Fibroblast of lung (primary cell): ENCODE results near the gene TAPBPL. TPM values are rescaled to one million over a fixed set of nuclear protein-coding genes. Genes with fewer than 3 reads are reported as not detected.
A peak's percentile ranks its signal among the peaks of the same experiment; 100 is the strongest.
"Not testable (repeated sequence)": the region's sequence is repeated elsewhere in the genome, so short reads cannot be mapped to it uniquely, and the experiment has no call there.

Experiments
- DNase-seq, 2 donors: peaks; one replicate each; pipeline versions ENCODE4 v3.0.0 to v3.0.0-alpha.2; 2010; ENCODE audit warnings: low read depth in 2 of 2
- H2AFZ ChIP-seq: 2 replicates; pipeline ENCODE4 v1.5.1; 2012; ENCODE audit warnings: low read length, control low read depth, inconsistent platforms
- H3K27ac ChIP-seq: 2 replicates; pipeline ENCODE4 v1.5.1; 2011; ENCODE audit warnings: low read length, control low read depth; ENCODE audit not compliant: insufficient read depth
- H3K27me3 ChIP-seq: 2 replicates; pipeline ENCODE4 v1.5.1; 2011; ENCODE audit warnings: mild to moderate bottlenecking, low read length; ENCODE audit not compliant: control insufficient read depth, insufficient read depth
- H3K36me3 ChIP-seq: 2 replicates; pipeline ENCODE4 v1.5.1; 2011; ENCODE audit warnings: low read length; ENCODE audit not compliant: control insufficient read depth, insufficient read depth
- H3K4me1 ChIP-seq: 2 replicates; pipeline ENCODE4 v1.5.1; 2011; ENCODE audit warnings: low read length; ENCODE audit not compliant: control insufficient read depth, insufficient read depth; ENCODE audit errors: extremely low read depth
- H3K4me2 ChIP-seq: 2 replicates; pipeline ENCODE4 v1.5.1; 2011; ENCODE audit warnings: low read length, control low read depth; ENCODE audit not compliant: insufficient read depth; ENCODE audit errors: extremely low read depth
- H3K4me3 ChIP-seq, 4 experiments: fragments of 200-600 bp in 1 of 4; sonication (generic) in 1 of 4; replicated peaks in 1 of 4; 2 replicates each; pipeline ENCODE4 v1.5.1; 2011 to 2016; ENCODE audit warnings: low read length in 4 of 4, low read depth in 3 of 4, mild to moderate bottlenecking in 3 of 4, control low read depth in 2 of 4, inconsistent platforms in 1 of 4, mixed read lengths in 1 of 4; ENCODE audit not compliant: insufficient read depth in 1 of 4; ENCODE audit errors: control extremely low read depth in 1 of 4
- H3K79me2 ChIP-seq: 2 replicates; pipeline ENCODE4 v1.5.1; 2012; ENCODE audit warnings: mild to moderate bottlenecking, low read length, inconsistent platforms; ENCODE audit not compliant: control insufficient read depth, insufficient read depth
- H3K9ac ChIP-seq: 2 replicates; pipeline ENCODE4 v1.5.1; 2011; ENCODE audit warnings: mild to moderate bottlenecking, low read length, control low read depth; ENCODE audit not compliant: insufficient read depth
- H3K9me3 ChIP-seq: 2 replicates; pipeline ENCODE4 v1.5.1; 2012; ENCODE audit warnings: low read depth, low read length; ENCODE audit not compliant: control insufficient read depth, insufficient read depth
- H4K20me1 ChIP-seq: 2 replicates; pipeline ENCODE4 v1.5.1; 2011; ENCODE audit warnings: low read length; ENCODE audit not compliant: control insufficient read depth, insufficient read depth; ENCODE audit errors: extremely low read depth
- EZH2 ChIP-seq: IDR thresholded peaks from 2 replicates; pipeline ENCODE4 v1.5.1; 2012; ENCODE audit warnings: low read length, control low read depth, mild to moderate bottlenecking; ENCODE audit errors: missing control alignments
- polyA plus RNA-seq, 2 donors: library from polyadenylated mRNA; depleted of rRNA in 1 of 2; stranded (reverse) in 1 of 2; unstranded in 1 of 2; fragments of >200 nt; gene quantifications; 2 replicates each; pipeline ENCODE4 v1.2.1, GENCODE V29; 2011 to 2012; ENCODE audit warnings: missing spikeins in 1 of 2
- total RNA-seq: library from RNA; depleted of rRNA; stranded (reverse); fragments of >200 nt; gene quantifications from 2 replicates; pipeline ENCODE4 v1.2.1, GENCODE V29; 2014
- TF ChIP-seq, protein P1 (sequence below), 2 donors: IDR thresholded peaks in 1 of 2; conservative IDR thresholded peaks in 1 of 2; 1 replicate in 1 of 2; 2 replicates in 1 of 2; pipeline ENCODE4 v1.5.1; 2011 to 2012; ENCODE audit warnings: low read length in 2 of 2, control low read depth in 1 of 2, inconsistent platforms in 1 of 2, low read depth in 1 of 2, mild to moderate bottlenecking in 1 of 2

The TAPBPL gene
- total and polyA plus RNA-seq, 2 donors (not counting 1 experiment from before 2014, with no cell fraction given), result 14.0 to 17.3 TPM

DNA sequence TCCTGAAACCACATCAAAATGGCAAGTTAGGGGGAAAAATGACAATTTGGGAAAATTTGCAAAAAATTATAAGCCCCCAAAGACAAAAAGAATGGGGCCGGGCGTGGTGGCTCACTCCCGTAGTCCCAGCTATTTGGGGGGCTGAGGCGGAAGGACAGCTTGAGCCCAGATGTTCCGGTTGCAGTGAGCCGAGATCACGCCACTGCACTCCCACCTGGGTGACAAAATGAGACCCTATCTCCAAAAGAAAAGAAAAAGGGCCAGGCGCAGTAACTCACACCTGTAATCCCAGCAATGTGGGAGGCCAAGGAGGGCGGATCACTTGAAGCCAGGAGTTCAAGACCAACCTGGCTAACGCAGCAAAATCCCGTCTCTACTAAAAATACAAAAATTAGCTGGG is 20.6 kb downstream of the TAPBPL start:
- H3K4me1 ChIP-seq, result peaks cover 11% of the 10 kb centered on the region
- H4K20me1 ChIP-seq, result no peaks in the 10 kb centered on the region
- H3K4me3 ChIP-seq, result no peak overlapping the region
- peaks cover 17% of the 10 kb centered on the region for H3K79me2 ChIP-seq
- no peak overlapping the region for H2AFZ ChIP-seq
- H3K9ac ChIP-seq, result no peak overlapping the region
- TF ChIP-seq, protein P1, sequence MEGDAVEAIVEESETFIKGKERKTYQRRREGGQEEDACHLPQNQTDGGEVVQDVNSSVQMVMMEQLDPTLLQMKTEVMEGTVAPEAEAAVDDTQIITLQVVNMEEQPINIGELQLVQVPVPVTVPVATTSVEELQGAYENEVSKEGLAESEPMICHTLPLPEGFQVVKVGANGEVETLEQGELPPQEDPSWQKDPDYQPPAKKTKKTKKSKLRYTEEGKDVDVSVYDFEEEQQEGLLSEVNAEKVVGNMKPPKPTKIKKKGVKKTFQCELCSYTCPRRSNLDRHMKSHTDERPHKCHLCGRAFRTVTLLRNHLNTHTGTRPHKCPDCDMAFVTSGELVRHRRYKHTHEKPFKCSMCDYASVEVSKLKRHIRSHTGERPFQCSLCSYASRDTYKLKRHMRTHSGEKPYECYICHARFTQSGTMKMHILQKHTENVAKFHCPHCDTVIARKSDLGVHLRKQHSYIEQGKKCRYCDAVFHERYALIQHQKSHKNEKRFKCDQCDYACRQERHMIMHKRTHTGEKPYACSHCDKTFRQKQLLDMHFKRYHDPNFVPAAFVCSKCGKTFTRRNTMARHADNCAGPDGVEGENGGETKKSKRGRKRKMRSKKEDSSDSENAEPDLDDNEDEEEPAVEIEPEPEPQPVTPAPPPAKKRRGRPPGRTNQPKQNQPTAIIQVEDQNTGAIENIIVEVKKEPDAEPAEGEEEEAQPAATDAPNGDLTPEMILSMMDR (conservative IDR thresholded peaks at IDR 0.05 in 1 of 2, IDR thresholded peaks at IDR 0.05 in 1 of 2; ENCODE audit: low read depth in 1 of 2, low read length in 2 of 2), result no peak
- TF ChIP-seq EZH2, result no peak
- H3K4me2 ChIP-seq, result no peak overlapping the region
- no peaks in the 10 kb centered on the region for H3K9me3 ChIP-seq
- no peak for DNase-seq
- no peaks in the 10 kb centered on the region for H3K27me3 ChIP-seq
- no peak overlapping the region for H3K27ac ChIP-seq
- no peaks in the 10 kb centered on the region for H3K36me3 ChIP-seq

DNA sequence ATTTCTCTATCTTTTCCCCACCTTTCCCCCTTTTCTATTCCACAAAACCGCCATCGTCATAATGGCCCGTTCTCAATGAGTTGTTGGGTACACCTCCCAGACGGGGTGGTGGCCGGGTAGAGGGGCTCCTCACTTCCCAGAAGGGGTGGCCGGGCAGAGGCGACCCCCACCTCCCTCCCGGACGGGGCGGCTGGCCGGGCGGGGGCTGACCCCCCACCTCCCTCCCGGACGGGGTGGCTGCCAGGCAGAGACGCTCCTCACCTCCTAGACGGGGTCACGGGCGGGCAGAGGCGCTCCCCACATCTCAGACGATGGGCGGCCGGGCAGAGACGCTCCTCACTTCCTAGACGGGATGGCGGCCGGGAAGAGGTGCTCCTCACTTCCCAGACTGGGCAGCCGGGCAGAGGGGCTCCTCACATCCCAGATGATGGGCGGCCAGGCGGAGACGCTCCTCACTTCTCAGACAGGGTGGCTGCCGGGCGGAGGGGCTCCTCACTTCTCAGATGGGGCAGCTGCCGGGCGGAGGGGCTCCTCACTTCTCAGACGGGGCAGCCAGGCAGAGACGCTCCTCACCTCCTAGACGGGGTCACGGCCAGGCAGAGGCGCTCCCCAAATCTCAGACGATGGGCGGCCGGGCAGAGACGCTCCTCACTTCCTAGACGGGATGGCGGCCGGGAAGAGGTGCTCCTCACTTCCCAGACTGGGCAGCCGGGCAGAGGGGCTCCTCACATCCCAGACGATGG is 23.6 kb downstream of the TAPBPL start:
- DNase-seq, H3K4me1 ChIP-seq, H2AFZ ChIP-seq, H3K36me3 ChIP-seq, H3K9me3 ChIP-seq, H3K27ac ChIP-seq, H3K4me2 ChIP-seq, H3K27me3 ChIP-seq, H3K9ac ChIP-seq, H4K20me1 ChIP-seq, H3K4me3 ChIP-seq, H3K79me2 ChIP-seq: not testable (repeated sequence)

DNA sequence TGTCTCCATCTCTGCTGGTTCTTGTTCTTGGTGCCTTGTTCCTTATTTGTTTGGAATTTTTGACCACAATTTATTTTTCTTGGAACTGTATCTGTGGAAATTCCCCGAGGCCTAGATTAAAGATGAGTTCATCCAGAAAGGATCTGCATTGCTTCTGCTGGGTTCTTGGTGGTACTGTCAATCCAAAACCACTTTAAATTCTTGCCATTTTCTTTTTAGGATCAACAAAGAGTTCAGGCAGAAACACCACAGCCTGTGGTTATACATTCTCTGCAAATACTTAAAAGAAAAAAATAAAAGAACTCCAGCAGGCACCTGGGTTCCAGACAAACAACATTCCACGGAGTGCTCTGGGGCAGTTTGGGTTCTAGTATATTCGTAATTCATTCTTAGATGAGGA is 24.6 kb downstream of the TAPBPL start:
- no peak overlapping the region for H3K9ac ChIP-seq
- no peaks in the 10 kb centered on the region for H3K9me3 ChIP-seq
- H3K4me3 ChIP-seq, result no peak overlapping the region
- H3K4me2 ChIP-seq, result no peak overlapping the region
- H3K4me1 ChIP-seq, result no peaks in the 10 kb centered on the region
- H3K27ac ChIP-seq, result no peak overlapping the region
- no peak for TF ChIP-seq EZH2
- TF ChIP-seq, protein P1 (conservative IDR thresholded peaks at IDR 0.05 in 1 of 2, IDR thresholded peaks at IDR 0.05 in 1 of 2; ENCODE audit: low read depth in 1 of 2, low read length in 2 of 2), result no peak
- H3K79me2 ChIP-seq, result no peaks in the 10 kb centered on the region
- peaks cover 9% of the 10 kb centered on the region for H3K27me3 ChIP-seq
- no peaks in the 10 kb centered on the region for H4K20me1 ChIP-seq
- no peak overlapping the region for H2AFZ ChIP-seq
- no peaks in the 10 kb centered on the region for H3K36me3 ChIP-seq
- DNase-seq, result peak; percentile 54 to 91

DNA sequence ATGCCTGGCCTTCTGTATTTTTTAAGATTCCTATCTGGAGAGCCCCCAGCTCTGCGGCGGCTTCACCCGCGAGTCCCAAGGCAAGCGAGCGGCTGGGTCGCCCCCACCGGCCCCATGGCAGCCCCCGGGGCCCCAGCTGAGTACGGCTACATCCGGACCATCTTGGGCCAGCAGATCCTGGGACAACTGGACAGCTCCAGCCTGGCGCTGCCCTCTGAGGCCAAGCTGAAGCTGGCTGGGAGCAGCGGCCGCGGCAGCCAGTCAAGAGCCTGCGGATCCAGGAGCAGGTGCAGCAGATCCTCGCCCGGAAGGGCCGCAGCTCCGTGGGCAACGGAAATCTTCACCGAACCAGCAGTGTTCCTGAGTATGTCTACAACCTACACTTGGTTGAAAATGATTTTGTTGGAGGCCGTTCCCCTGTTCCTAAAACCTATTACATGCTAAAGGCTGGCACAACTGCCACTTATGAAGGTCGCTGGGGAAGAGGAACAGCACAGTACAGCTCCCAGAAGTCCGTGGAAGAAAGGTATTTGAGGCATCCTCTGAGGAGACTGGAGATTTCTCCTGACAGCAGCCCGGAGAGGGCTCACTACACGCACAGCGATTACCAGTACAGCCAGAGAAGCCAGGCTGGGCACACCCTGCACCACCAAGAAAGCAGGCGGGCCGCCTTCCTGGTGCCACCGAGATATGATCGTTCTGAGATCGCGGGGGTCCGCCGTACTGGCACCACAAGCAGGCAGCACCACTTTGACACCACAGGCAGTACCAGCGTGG is 25.9 kb downstream of the TAPBPL start:
- not testable (repeated sequence) for H3K36me3 ChIP-seq, H2AFZ ChIP-seq, H3K4me2 ChIP-seq, H3K27me3 ChIP-seq, H3K9ac ChIP-seq, DNase-seq, H3K27ac ChIP-seq, H4K20me1 ChIP-seq, H3K9me3 ChIP-seq, H3K4me1 ChIP-seq, H3K4me3 ChIP-seq, H3K79me2 ChIP-seq
